HL-60/S4 treated with retinoic acid at 250 ng/mL for 4 days and 3 days (cell line): Measurements from ENCODE around the gene GDF7.

Source experiments
- in situ Hi-C: fragments of 300-500 bp; cut with MboI; formaldehyde crosslinking; loops from 2 replicates; pipeline ENCODE4 v1.7.0; 2022; ENCODE audit warnings: low sequenced_read_pairs

GDF7 gene

GRCh38 chr2:20656561-20656960, 10.4 kb upstream of the GDF7 start:
- in situ Hi-C loops, result no loop called here

GRCh38 chr2:20657522-20658235, 9.3 kb upstream of the GDF7 start:
- in situ Hi-C loops, result no loop called here

- in situ Hi-C loops, result loop anchor here (10.0 kb wide), 1 partner anchor 304 kb away; no protein-coding TSS in a partner anchor
Observed at GRCh38 chr2:20660506-20661420, 6.2 kb upstream of the GDF7 start.

- in situ Hi-C loops, result loop anchor here (10.0 kb wide), 1 partner anchor 303 kb away; no protein-coding TSS in a partner anchor
Observed at GRCh38 chr2:20661421-20662307, 5.3 kb upstream of the GDF7 start.

- in situ Hi-C loops, result loop anchor here (10.0 kb wide), 1 partner anchor 302 kb away; no protein-coding TSS in a partner anchor
Observed at GRCh38 chr2:20662308-20662937, 4.5 kb upstream of the GDF7 start.

- in situ Hi-C loops, result loop anchor here (10.0 kb wide), 1 partner anchor 301 kb away; no protein-coding TSS in a partner anchor
Observed at GRCh38 chr2:20663196-20664070, 3.5 kb upstream of the GDF7 start.

GRCh38 chr2:20664071-20664390, 2.9 kb upstream of the GDF7 start:
- in situ Hi-C loops, result loop anchor here (10.0 kb wide), 1 partner anchor 301 kb away; no protein-coding TSS in a partner anchor

GRCh38 chr2:20664431-20665242, 2.3 kb upstream of the GDF7 start:
- in situ Hi-C loops, result loop anchor here (10.0 kb wide), 1 partner anchor 300 kb away; no protein-coding TSS in a partner anchor

GRCh38 chr2:20665243-20666004, 1.5 kb upstream of the GDF7 start:
- in situ Hi-C loops, result loop anchor here (10.0 kb wide), 1 partner anchor 299 kb away; no protein-coding TSS in a partner anchor

GRCh38 chr2:20666005-20666303, 990 bp upstream of the GDF7 start:
- in situ Hi-C loops, result loop anchor here (10.0 kb wide), 1 partner anchor 299 kb away; no protein-coding TSS in a partner anchor

- in situ Hi-C loops, result loop anchor here (10.0 kb wide), 1 partner anchor 298 kb away; no protein-coding TSS in a partner anchor
Observed at GRCh38 chr2:20667151-20667530, 197 bp downstream of the GDF7 start.

GRCh38 chr2:20667531-20668401, 822 bp downstream of the GDF7 start:
- in situ Hi-C loops, result loop anchor here (10.0 kb wide), 1 partner anchor 297 kb away; no protein-coding TSS in a partner anchor

GRCh38 chr2:20668451-20668850, 1.5 kb downstream of the GDF7 start:
- in situ Hi-C loops, result loop anchor here (10.0 kb wide), 1 partner anchor 296 kb away; no protein-coding TSS in a partner anchor

- in situ Hi-C loops, result loop anchor here (10.0 kb wide), 1 partner anchor 296 kb away; no protein-coding TSS in a partner anchor
Observed at GRCh38 chr2:20668871-20669475, 2.0 kb downstream of the GDF7 start.

GRCh38 chr2:20669562-20670314, 2.8 kb downstream of the GDF7 start:
- in situ Hi-C loops, result loop anchor here (10.0 kb wide), 1 partner anchor 295 kb away; no protein-coding TSS in a partner anchor
